ENCODE measurements around the gene SARDH. TPM values are rescaled to one million over a fixed set of nuclear protein-coding genes. Genes with fewer than 3 reads are reported as not detected.

SARDH gene, protein sequence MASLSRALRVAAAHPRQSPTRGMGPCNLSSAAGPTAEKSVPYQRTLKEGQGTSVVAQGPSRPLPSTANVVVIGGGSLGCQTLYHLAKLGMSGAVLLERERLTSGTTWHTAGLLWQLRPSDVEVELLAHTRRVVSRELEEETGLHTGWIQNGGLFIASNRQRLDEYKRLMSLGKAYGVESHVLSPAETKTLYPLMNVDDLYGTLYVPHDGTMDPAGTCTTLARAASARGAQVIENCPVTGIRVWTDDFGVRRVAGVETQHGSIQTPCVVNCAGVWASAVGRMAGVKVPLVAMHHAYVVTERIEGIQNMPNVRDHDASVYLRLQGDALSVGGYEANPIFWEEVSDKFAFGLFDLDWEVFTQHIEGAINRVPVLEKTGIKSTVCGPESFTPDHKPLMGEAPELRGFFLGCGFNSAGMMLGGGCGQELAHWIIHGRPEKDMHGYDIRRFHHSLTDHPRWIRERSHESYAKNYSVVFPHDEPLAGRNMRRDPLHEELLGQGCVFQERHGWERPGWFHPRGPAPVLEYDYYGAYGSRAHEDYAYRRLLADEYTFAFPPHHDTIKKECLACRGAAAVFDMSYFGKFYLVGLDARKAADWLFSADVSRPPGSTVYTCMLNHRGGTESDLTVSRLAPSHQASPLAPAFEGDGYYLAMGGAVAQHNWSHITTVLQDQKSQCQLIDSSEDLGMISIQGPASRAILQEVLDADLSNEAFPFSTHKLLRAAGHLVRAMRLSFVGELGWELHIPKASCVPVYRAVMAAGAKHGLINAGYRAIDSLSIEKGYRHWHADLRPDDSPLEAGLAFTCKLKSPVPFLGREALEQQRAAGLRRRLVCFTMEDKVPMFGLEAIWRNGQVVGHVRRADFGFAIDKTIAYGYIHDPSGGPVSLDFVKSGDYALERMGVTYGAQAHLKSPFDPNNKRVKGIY
- total RNA-seq, result 1 to 10 TPM; 2.3 to 2.7 TPM

DNA sequence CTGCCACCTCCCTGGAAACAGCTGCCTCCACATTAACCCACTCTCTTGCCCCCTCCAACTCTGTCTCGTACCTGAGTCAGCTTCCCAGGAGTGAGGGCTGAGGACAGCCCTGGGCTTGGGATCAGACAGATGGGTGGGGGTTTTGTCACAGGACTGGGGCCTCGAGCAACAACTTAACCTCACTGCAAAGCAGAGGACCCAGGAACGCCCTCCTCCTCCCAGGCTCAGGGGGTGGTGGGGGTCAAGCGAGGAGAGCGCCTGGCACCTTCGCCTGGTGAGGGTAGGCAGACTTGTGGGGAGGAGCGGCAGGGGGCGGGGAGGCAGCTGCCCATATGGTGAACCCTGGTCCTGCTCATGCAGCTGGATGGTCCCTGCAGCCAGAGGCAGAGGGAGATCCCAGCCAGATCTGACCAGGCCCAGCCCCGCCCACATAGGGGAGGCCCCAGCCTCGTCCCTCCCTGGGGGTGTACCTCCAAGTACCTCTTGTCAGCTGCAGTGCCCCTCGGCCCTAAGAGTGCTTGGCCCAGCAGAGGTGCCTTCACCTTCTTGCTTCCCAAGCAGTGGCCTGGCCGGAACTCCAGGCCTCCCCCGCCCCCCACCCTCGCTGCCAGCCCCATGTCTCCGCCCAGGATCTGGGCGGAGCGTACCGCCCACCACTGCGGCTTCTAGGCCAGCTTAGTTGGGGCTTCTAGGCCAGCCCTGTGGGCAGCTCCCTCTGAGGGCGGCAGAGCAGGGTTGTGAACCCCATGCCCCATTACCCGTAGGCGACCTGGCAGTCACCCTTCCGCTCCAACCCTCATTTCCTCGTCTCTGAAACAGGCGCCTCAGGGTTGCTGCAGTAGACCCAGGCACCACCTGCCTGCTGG lies at the start of gene SARDH:
TSS of gene SARDH (minus strand) at position 579 of the 866 bp plus-strand sequence. CDS start 4,179 bp downstream, outside the sequence.
- no peaks in the 10 kb centered on the region for H3K9me3 Mint-ChIP-seq
- no peaks in the 10 kb centered on the region for H3K27me3 Mint-ChIP-seq
- H3K36me3 Mint-ChIP-seq, result no peaks in the 10 kb centered on the region
- no peak within 1 kb of the TSS for H3K4me3 Mint-ChIP-seq
- H3K27ac Mint-ChIP-seq, result no peak within 1 kb of the TSS
- peak; percentile 48 for DNase-seq
- peaks cover 3% of the 10 kb centered on the region for H3K4me1 Mint-ChIP-seq

DNA sequence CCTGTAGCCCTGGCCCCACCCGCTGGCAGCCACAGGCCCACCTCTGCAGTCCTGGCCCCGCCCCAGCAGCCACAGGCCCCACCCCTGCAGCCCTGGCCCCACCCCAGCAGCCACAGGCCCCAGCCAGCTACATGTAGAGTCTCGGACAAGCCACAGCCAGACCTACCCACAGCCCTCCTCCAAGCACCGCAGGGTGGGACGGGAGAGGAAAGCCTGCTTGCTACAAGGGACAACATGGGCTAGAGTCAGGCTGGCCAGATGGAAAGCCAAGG lies 49.5 kb upstream of the SARDH start:
- H3K27me3 Mint-ChIP-seq, result peaks cover 15% of the 10 kb centered on the region
- DNase-seq, result peak; percentile 24
- no peaks in the 10 kb centered on the region for H3K9me3 Mint-ChIP-seq
- peaks cover 1% of the 10 kb centered on the region for H3K4me1 Mint-ChIP-seq
- H3K36me3 Mint-ChIP-seq, result no peaks in the 10 kb centered on the region
- H3K27ac Mint-ChIP-seq, result no peak overlapping the region
- no peak overlapping the region for H3K4me3 Mint-ChIP-seq

GRCh38 chr9:133786907-133787753 lies 49.0 kb upstream of the SARDH start:
- Mint-ChIP-seq H3K9me3 (no peaks in the 10 kb centered on the region), H3K4me3 (no peak overlapping the region), H3K27ac (peak overlapping the region; percentile 29), H3K36me3 (no peaks in the 10 kb centered on the region), H3K27me3 (peaks cover 12% of the 10 kb centered on the region), H3K4me1 (peaks cover 1% of the 10 kb centered on the region)
- no peak for DNase-seq

DNA sequence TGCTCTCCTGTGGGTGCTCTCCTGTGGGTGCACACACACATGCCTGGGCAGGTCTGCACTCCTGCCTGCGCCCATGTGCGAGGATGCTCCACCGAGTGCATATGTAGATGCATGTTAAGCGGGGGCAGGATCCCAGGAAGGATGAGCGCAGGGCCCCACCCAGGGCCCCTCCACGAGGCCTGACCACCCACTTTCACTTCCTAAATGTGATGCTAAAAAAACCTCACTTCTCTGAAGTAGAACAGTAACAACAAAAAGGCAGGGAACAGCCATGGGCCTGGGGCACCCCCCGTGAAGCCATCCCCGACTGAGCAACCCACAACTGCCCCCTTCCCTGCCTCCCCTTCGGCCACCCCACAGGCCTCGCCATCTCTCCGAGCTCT lies 48.2 kb upstream of the SARDH start:
- DNase-seq, result no peak
- Mint-ChIP-seq H3K4me3 (no peak overlapping the region), H3K27ac (no peak overlapping the region), H3K4me1 (peaks cover 1% of the 10 kb centered on the region), H3K36me3 (no peaks in the 10 kb centered on the region), H3K9me3 (no peaks in the 10 kb centered on the region), H3K27me3 (peaks cover 12% of the 10 kb centered on the region)

DNA sequence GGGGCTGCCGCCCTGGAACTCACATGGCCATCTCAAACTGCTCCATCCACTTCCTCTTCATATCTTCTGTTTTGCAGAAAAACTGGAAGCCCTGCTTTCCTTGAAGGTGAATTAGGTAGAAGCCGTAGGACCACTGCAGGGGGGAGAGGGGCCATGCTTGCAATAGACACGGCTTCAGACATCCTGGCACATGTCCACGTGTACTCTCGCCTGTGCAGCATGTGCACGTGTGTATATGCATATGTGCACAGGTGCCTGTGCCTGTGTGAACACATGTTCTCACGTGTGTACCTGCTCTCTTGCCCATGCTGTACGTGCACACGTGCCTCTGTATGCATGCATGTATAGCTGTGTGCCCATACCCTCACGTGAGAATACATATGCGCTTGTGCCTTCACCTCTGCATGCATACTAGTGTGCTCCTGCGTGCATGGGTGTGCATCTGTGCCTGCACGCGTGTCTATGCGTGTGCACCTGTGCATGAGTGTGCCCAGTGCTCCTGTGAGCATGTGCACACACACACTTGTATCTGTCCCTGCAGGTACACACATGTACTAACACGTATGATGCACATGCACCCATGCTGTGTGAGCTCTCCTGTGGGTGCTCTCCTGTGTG lies 47.7 kb upstream of the SARDH start:
- Mint-ChIP-seq H3K4me3 (no peak overlapping the region), H3K9me3 (no peaks in the 10 kb centered on the region), H3K36me3 (no peaks in the 10 kb centered on the region), H3K27me3 (peaks cover 12% of the 10 kb centered on the region), H3K4me1 (peaks cover 1% of the 10 kb centered on the region), H3K27ac (no peak overlapping the region)
- no peak for DNase-seq

DNA sequence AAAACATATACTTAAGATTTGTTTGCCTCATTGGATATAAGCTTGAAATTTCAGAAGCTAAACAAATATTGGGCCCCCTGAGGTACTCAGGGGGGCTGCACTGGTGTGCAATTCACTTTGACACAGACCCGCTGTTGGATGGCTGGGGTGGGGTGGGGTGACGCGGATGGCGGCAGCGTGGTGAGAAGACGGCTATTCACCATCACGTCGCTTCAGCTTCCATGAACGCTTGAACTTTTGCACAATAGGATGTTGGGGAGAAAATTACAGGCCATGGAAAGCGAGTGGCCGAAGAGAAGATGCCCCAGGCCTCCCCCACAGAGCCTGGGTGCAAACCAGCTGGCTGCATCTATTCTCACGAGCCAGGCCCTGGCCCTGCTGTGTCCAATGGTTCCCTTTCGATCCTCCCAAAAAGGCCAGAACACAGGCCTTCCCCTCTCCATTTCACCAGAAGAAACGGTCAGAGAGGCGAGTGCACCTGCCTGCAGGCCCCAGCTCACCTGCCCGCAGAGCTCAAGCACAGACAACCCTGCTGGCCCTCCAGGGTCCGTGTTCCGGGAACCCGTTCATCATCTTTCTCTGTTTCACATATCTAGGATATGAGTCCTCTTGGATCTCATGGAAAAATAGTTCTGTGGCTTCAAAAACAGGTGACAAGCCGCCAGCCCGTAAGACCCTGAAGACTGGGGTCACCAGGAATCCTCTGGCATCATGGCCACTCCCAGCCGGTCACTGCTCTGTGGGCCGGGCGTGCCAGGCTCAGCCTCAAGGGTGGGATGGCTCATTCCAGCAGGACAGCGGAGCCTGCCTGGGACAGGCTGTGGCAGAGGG lies 46.8 kb upstream of the SARDH start:
- H3K36me3 Mint-ChIP-seq, result no peaks in the 10 kb centered on the region
- no peak overlapping the region for H3K27ac Mint-ChIP-seq
- peaks cover 1% of the 10 kb centered on the region for H3K4me1 Mint-ChIP-seq

GRCh38 chr9:133783331-133783731 lies 45.2 kb upstream of the SARDH start:
- DNase-seq, result no peak
- Mint-ChIP-seq H3K27ac (no peak overlapping the region), H3K36me3 (no peaks in the 10 kb centered on the region), H3K4me3 (no peak overlapping the region), H3K9me3 (no peaks in the 10 kb centered on the region), H3K27me3 (no peaks in the 10 kb centered on the region), H3K4me1 (no peaks in the 10 kb centered on the region)

More for the DNA sequence above, 46.8 kb upstream of the SARDH start:
- no peak for DNase-seq
- Mint-ChIP-seq H3K9me3 (no peaks in the 10 kb centered on the region), H3K27me3 (peaks cover 8% of the 10 kb centered on the region), H3K4me3 (no peak overlapping the region)

DNA sequence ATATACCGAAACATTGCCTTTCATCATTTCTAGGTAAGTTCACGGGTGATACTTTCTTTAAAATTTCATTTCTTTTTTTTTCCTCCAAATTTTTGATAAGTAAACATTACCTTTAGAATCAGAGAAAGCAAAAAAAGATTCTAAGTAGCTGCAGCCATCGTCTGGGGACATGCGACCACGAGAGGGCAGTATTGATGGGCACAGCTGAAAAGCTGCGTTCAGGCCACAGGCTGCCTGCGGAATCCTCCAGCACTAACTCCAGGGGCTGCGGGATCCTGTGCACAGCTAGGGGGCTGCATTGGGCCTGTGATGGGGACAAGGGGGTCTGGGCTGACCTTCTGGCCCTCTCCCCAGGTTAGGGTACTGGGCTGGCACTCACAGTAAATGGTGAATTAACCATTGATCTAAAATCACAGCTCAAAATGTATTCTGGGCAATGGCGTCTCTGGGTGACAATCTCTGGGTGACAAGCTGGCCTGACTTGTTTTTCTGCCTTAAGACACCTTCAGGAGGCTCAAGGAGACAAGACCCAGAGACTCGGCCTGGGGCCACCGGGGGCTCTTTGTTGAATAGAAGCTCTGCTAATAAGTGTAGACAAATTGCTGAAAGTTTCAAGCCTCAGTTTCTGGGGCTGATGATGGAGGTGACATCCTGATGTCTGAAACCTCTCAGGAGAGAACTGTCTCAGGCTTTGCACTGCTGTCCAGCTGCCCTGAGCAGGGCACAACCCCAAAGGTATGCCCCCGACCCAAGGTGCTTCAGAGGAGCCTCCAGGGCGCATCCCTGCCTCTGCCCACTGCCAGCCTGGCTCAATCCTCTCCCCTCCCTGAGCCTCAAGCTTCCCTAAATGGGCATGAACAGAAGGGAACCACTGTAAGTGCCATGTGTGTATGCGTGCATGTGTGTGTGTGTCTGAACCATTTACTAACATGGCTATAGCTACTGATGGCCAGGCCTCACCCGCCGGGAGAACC lies 44.3 kb upstream of the SARDH start:
- no peaks in the 10 kb centered on the region for H3K9me3 Mint-ChIP-seq
- no peaks in the 10 kb centered on the region for H3K4me1 Mint-ChIP-seq
- H3K27ac Mint-ChIP-seq, result no peak overlapping the region
- H3K27me3 Mint-ChIP-seq, result no peaks in the 10 kb centered on the region
- H3K36me3 Mint-ChIP-seq, result no peaks in the 10 kb centered on the region
- H3K4me3 Mint-ChIP-seq, result no peak overlapping the region
- DNase-seq, result peak; percentile 63

GRCh38 chr9:133781828-133782135 lies 43.6 kb upstream of the SARDH start:
- H3K27me3 Mint-ChIP-seq, result no peaks in the 10 kb centered on the region
- no peaks in the 10 kb centered on the region for H3K36me3 Mint-ChIP-seq
- H3K4me1 Mint-ChIP-seq, result no peaks in the 10 kb centered on the region
- H3K9me3 Mint-ChIP-seq, result no peaks in the 10 kb centered on the region
- H3K27ac Mint-ChIP-seq, result no peak overlapping the region
- no peak overlapping the region for H3K4me3 Mint-ChIP-seq
- no peak for DNase-seq

DNA sequence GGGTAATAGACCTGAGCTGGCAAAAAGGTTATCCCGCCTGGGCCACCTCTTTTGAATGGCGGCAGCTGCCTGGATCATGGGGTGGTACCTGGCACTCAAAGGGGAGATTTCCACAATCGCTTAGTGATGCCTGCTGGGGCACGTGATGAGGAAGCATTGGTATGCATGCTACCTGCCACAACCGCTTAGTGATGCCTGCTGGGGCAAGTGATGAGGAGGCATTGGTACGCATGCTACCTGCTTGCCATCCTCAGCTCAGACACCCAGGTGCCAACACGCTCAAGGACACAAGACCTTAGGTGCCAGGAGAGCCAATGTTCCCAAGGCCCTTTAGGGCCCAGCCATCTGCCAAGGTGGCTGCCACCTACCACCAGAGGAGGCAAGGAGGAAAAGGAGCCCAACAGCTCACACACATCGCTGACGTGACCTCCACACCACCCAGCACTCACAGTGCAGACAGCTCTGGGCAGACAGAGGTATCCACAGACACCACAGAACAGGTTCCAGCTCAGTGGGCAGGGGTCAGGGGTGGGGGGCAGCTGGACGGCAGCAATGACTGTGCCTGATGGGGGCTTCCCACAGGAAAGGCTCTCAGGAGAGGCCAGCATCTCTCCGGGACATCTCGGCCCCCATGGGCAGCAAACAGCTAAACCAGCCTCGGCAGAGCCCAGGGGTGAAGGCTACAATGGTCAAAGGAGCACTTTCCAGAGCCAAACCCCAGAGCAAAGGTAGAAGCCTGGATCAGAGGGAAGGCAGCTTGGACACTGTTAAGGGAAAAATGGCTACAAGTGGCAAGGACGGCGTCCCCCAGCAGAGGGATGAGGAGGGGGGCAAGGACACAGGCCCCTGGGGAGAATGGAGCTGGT lies 43.0 kb upstream of the SARDH start:
- no peak overlapping the region for H3K4me3 Mint-ChIP-seq
- no peaks in the 10 kb centered on the region for H3K36me3 Mint-ChIP-seq
- H3K9me3 Mint-ChIP-seq, result no peaks in the 10 kb centered on the region
- H3K4me1 Mint-ChIP-seq, result no peaks in the 10 kb centered on the region
- DNase-seq, result no peak
- H3K27me3 Mint-ChIP-seq, result no peaks in the 10 kb centered on the region
- no peak overlapping the region for H3K27ac Mint-ChIP-seq

- Mint-ChIP-seq H3K4me1 (no peaks in the 10 kb centered on the region), H3K27me3 (no peaks in the 10 kb centered on the region), H3K27ac (no peak overlapping the region)
Measured at GRCh38 chr9:133780404-133780945, 42.3 kb upstream of the SARDH start.

More at GRCh38 chr9:133780404-133780945, 42.3 kb upstream of the SARDH start:
- no peaks in the 10 kb centered on the region for H3K9me3 Mint-ChIP-seq
- H3K36me3 Mint-ChIP-seq, result no peaks in the 10 kb centered on the region
- DNase-seq, result no peak
- no peak overlapping the region for H3K4me3 Mint-ChIP-seq

All from activated naive CD8-positive, alpha-beta T cell treated with anti-CD3 and anti-CD28 coated beads for 36 hours (primary cell).